GM12892 (cell line): ENCODE data around the gene SLC2A4.

Source experiments
- DNase-seq: peaks from one replicate; pipeline ENCODE4 v3.0.0; 2011; ENCODE audit not compliant: insufficient read length
- FAIRE-seq: peaks from 2 replicates; lab custom pipeline; 2011; peaks lifted over from hg19 to GRCh38; lab: Jason Lieb, UNC
- POLR2A ChIP-seq: IDR thresholded peaks from 2 replicates; pipeline ENCODE4 v1.6.1; 2011; ENCODE audit warnings: low read depth, low read length, control low read depth
- POLR2AphosphoS5 ChIP-seq: IDR thresholded peaks from 2 replicates; pipeline ENCODE4 v1.6.1; 2011; ENCODE audit warnings: low read depth, low read length, control low read depth
- TAF1 ChIP-seq: IDR thresholded peaks from 2 replicates; pipeline ENCODE4 v1.6.1; 2011; ENCODE audit warnings: low read depth, mild to moderate bottlenecking, control low read depth, low read length, borderline replicate concordance

SLC2A4 gene

GRCh38 chr17:7312432-7313087 is 31.0 kb downstream of the SLC2A4 start:
- no peak for TF ChIP-seq TAF1
- TF ChIP-seq POLR2AphosphoS5, result no peak
- no peak for TF ChIP-seq POLR2A
- peak; percentile 3 for DNase-seq

DNA sequence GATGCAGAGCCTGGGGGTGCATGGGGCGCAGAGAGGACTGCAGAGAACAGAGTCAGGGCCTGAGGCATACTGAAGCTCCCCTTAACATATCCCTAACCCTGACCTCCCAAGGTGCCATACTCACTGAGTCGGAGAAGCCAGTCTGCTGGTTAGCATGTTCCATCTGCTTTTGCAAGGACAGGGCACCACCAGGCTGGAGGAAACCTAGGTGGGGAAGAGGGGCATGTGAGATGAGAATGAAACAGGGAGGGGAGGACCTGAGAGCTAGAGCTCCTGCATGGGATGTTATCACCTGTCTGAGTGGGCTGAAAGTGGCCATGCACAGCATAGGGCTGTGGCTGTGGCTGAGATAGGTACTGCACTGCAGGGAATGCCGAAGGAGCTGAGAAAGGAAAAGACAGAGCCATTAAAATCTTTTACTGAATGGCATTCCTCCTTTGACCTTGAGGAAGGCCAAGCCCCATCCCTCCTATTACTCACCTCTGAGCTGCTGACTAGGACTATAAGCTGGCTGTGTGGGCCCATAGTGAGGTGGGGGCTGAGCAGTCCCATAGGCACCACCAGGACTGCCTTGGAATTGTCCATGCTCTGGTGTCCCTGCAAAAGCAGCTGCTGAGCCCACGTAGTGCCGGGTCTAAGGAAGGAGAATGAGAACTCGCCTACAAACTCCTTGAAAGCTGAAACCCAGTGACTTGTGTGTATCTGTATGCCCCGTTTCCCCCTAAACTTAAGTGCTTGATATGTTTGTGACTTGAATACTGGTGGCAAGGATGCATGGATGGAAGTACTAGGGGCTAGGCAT is 31.8 kb downstream of the SLC2A4 start:
- FAIRE-seq, result no peak
- TF ChIP-seq POLR2AphosphoS5, result peak; percentile 94
- TF ChIP-seq POLR2A, result peak; percentile 78
- no peak for TF ChIP-seq TAF1
- DNase-seq, result peak; percentile 19

More at GRCh38 chr17:7312432-7313087, 31.0 kb downstream of the SLC2A4 start:
- no peak for FAIRE-seq

- DNase-seq, result peak; percentile 6
- TF ChIP-seq POLR2AphosphoS5 (peak; percentile 11; the same call in 1 of the 2 replicates), TAF1 (no peak), POLR2A (peak; percentile 65)
- FAIRE-seq, result peak; percentile 17
Measured at GRCh38 chr17:7313890-7314718, 32.6 kb downstream of the SLC2A4 start.

DNA sequence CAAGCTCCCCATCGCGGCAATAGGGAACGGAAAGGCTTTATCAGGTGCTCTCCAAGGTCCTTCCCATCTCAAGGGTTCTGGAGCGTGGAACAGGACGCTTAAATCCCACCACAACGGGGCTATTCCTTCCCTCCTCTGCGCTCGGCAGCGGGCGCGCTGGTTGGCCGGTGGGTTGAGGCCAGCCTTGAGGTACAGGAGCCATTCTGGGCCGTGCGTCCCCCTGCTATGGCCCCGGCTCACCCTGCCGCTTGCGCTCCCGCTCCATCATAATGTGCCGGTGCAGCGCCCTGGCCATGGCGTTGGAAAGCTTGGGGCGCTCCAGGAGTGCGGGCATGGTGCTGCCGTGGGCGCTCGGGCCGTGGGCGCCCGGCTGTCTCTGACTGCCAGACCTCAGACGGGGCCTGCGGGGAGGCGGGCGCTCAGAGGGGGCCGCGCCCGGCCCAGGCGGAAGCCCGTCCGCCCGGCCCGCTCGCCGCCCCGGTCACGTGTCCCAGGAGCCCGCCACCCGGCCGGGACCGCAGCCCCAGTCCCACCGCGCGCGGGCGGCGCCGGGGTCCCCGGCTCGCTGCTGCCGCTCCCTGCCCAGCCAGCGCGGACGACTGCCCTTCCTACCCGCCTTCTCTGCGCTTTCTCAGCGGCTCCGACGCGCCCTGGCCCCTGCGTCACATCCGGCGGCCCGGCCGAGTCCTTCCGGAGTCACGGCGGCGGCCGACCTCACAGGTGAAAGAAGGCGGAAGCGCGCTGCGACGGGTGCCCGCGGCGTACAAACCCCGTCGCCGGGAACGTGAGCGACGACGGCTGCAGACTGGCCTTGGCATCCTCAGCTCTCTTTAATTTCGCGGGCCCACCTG is 33.4 kb downstream of the SLC2A4 start, which contains the start of gene GPS2:
TSS of gene GPS2 (minus strand) at position 642 of the 851 bp plus-strand sequence. CDS start at position 334, 308 bp downstream.
- DNase-seq (peak; percentile 99), FAIRE-seq (peak; percentile 99)
- peak; percentile 60 for TF ChIP-seq POLR2AphosphoS5
- TF ChIP-seq TAF1, result peak; percentile 52; the same call in 1 of the 2 replicates
- peak; percentile 81; the same call in 1 of the 2 replicates for TF ChIP-seq POLR2A

DNA sequence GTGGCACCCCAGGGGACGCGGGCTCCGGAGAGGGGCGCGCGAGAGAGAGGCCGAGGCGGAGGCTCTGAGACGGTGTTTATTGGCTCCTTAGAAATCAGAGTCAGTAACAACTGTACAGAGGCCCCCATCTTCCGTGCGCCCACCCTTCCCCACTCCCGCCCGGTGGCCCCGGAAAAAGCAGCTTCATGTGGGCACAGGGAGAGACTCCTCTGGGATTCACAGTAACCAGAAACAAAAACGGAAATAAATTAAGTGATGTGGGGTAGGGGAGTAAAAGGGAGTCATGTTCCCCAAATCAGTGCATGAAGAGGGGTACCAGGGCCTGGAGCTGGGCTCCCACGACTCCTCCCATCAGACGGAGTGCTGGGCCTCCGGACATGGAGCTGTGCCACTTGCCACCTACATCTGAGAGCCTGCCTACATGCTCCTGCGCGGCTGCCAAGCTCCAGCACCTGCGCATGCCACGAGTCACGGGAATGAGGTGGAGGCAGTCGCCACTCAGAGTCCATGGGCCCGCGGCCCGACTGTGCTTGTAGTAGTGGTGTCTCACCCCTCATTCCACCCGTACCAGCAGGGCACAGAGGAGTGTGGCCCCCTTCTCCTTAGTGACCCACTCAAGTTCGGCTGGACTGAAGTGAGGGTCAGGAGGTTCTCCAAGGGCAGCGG is 34.2 kb downstream of the SLC2A4 start:
- TF ChIP-seq POLR2A (no peak), TAF1 (no peak), POLR2AphosphoS5 (no peak)
- FAIRE-seq, result no peak
- DNase-seq, result no peak

DNA sequence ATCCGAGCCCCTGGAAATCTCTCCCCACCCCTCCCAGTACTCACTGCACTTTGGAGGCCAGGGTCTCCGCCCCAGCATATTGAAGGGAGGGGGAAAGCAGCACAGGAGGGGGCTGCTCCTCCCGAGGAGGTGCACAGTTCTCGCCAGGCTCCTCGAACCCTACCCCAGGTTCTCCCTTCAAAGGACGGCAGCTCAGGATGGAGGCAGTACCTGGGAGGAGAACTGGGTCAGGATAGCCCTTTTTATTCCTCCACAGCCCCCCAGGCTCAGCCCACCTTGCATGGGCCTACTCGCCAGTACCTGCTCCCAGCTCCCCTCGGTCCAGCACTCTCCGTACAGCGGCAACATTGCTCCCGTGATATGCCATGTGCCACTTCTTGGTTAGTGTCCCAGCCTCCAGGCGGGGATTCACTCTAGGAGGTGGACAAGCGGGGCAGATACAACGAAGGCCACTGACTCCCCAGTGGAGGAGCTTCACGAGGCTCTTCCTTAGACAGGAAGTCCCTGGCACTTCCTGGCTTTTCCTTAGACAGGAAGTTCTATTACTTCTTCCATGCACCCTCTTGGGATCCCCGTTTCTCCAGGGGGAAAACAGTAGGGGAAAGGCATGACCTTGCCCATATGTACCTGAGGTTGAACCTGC is 35.8 kb downstream of the SLC2A4 start:
- TF ChIP-seq TAF1, result no peak
- TF ChIP-seq POLR2AphosphoS5, result no peak
- no peak for TF ChIP-seq POLR2A
- no peak for DNase-seq
- no peak for FAIRE-seq

GRCh38 chr17:7318121-7318860 is 36.8 kb downstream of the SLC2A4 start:
- FAIRE-seq, result no peak
- DNase-seq, result no peak
- TF ChIP-seq TAF1, result no peak
- no peak for TF ChIP-seq POLR2A
- no peak for TF ChIP-seq POLR2AphosphoS5

GRCh38 chr17:7321466-7321865 is 39.9 kb downstream of the SLC2A4 start:
- DNase-seq (no peak), FAIRE-seq (no peak)
- TF ChIP-seq TAF1 (no peak), POLR2AphosphoS5 (no peak), POLR2A (no peak)

DNA sequence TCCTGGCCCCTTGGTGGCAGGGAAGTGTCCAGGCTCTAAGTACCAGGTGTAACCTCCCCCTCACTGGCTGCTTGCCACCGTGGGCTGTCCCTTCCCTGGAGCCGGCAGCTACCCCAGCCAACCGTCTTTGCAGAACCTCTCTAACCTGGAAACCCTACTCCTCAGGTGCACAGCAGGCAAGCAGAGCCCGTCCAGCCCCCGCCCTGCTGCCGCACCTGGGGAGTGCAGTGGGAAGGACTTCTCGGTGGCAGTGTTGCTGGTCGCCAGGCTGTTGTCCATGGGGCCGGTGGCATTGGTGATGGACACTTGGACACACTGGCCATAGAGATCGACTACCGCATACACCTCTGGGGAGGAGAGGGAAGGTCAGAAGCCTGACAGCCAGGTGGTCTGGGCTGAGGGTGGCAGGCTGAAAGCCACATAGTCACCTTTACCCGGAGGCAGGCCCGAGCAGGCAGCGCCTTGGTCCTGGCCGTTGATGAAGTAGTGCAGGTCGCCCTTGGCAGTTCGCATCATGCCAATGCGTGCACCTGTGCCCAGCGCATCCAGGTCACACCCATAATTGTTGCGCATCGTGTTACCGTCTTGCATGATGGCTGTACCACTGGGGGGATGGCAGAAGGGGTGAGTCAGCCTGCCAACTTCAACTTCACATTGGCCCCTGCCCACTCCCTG is 41.1 kb downstream of the SLC2A4 start:
- DNase-seq (peak; percentile 17), FAIRE-seq (no peak)
- TF ChIP-seq POLR2AphosphoS5, result no peak
- no peak for TF ChIP-seq POLR2A
- no peak for TF ChIP-seq TAF1
